HG02852 (cell line): ENCODE data around the gene CDK11B.
"Not testable (repeated sequence)": the region's sequence is repeated elsewhere in the genome, so short reads cannot be mapped to it uniquely, and the experiment has no call there.

Source experiments
- ATAC-seq: cut with Tn5 transposase; IDR thresholded peaks from one replicate; pipeline ENCODE4 v1.9.1; 2021; ENCODE audit warnings: mild to moderate bottlenecking, moderate library complexity; ENCODE audit not compliant: unreplicated experiment

The CDK11B gene

DNA sequence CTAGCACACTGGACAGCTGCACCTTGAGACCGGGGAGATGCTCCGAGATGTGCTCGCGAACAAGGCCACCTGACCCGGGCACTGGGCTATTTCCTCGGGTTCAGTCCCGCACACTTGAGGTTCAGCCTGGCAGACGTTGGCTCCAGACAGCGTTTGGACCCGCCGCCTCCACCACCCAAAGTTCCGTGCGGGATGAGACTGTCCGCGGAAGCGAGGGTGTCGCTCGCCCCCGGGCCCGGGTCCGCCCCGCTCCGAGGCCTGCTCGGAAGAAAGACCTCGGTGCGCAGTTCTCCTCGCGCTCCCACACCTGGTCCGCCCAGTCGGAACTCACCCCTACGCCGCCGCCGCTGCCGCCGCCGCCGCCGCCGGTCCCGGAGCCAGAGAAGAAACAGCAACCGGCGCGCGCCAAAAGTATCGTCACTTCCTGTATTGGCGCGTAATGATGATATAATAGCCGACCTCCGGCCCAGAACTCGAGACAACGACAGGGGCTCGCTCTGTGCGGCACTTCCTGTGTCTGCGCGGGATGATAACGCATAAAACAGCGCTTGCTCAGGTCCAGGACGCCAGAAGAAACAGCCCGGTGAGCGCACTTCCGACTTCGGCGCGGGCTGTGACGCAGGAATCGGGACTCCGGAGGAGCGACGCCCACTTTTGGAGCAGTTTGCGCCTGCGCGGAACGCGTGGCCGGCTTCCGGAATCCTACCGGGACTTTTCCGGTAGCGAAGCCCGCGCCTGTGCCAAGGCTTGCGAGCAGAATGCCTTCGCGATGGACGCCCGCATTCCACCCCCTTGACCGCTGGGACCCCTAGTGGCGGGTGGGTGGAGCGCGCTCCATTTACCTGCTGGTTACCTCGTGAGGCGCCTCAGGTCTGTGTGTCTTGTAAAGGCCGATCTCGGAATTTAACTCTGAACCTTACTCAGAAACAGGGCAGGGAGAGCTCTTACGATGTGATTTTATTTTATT is at the start of gene CDK11B:
Gene CDK11B, minus strand, starts transcription at position 422 of the 967 bp plus-strand sequence. CDS start 1,519 bp downstream, outside the sequence.
- peak; percentile 90 for ATAC-seq

DNA sequence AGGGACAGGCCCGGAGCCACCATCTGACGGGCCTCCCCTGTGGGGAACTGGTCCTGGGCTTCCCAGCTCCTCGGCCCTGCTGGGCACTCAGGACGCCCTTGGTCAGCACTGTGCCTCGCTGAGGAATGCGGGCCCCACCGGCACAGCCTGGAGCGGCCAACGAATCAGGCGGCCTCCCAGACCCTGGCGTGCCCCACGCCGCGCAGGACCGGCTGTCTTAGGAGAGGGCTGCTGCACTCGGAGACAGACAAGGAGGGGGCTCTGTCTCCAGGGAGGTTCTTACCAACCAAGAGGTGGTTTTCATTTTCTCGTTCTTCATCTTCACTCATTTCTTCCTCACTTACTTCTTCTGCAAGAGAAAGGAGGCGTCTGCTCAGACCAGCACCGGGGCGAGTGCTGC is 49.1 kb upstream of the CDK11B start:
- not testable (repeated sequence) for ATAC-seq

DNA sequence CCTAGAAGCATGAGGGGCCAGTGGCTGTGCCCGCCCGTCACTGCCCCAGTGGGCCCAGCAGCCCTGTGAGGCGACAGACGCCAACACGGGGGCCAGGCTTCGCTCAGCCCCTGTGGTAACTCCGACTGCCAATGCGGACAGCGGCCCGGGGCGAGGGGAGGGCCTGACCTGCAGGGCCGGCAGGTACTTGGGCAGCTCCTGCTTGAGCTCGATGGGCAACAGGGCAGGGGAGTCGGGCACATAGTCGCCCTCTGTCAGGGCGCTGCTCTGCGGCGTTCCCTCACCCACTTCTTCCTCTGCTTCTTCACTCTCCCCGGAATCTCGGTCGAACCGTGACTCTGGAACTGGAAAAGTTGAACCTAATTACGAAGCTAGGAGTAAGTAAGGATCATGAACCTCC is 48.4 kb upstream of the CDK11B start:
- not testable (repeated sequence) for ATAC-seq

DNA sequence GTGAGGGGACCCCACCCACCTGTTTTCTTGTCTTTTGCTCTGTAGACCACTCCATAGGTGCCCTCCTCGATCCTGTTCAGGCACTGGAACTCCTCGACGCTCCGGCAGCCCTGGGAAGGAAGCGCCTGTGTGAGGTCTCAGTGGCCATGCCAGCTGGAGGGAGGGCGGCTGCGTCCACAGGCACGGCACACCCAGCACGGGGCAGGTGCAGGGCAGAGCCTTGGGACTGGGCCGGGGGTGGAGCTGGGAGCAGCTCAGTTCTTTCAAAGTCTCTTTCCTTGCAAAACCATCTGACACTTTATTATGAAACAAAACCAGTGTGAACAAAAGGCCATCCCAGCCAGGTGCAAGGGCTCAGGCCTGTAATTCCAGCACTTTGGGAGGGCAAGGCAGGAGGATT is 46.8 kb upstream of the CDK11B start:
- ATAC-seq: not testable (repeated sequence)

DNA sequence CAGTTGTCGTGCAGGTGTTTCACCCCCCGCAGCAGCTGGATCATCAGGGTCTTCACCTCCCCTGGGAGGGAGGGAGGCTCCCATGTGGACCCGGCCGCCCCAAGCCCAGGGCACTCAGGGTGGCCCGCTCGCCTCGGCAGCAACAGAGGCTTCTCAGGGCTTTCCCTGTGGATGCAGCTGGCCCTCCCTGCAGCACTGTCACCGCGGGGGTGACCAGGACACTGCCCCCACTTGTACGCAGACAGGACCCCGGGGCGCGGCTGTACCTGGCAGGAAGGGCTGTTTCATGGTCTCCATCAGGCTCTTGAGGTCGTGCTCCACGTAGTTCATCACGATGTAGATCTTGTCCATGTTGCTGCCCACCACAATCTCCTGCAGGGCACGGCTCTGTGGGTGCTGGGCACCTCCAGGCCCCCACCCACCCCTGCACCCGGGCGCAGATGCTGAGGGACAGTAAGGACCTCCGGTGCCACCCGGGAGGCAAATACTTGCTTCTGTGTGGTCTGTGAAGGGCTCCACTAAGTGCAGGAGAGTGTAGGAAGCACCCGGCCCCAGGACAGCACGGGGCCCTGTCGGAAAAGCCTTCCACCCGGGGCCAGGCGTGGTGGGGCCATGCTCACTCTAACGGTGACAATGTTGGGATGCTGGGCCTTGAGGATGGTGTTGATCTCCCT is 45.6 kb upstream of the CDK11B start:
- not testable (repeated sequence) for ATAC-seq

DNA sequence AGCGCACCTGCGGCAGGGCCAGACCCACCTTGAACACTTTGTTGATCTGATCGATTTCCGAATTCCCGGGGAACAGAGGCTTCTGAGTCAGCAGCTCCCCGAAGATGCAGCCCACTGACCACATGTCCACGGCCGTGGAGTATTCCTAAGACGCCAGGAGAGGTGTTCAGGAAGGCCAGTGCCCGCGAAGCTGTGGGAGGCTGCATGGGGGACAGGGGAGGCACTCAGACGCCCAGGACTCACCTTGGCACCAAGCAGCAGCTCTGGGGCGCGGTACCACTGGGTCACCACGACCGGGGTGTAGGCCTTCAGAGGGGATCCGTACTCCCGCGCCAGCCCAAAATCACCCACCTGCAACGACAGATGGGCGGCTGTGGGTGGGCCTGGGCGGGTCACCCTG is 45.0 kb upstream of the CDK11B start:
- ATAC-seq: no peak

DNA sequence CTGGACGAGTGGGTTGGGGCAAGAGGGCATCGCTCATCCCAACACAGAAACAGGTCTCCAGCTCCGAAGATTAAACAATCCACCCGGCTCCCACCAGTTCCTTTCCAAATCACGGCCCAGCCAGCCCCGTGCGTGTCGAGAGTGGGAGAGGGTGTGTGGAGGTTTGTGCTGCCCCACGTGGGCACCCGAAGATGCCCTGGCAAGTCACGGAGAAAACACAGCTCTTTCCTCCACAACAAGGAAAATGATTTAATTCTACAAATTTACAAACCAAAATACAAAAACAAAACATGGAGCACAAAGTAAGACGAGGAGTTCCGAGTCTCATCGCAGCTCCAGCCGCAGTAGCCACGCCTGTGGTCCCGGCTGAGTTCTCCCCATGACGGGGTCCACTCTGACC is 43.7 kb upstream of the CDK11B start:
- not testable (repeated sequence) for ATAC-seq

DNA sequence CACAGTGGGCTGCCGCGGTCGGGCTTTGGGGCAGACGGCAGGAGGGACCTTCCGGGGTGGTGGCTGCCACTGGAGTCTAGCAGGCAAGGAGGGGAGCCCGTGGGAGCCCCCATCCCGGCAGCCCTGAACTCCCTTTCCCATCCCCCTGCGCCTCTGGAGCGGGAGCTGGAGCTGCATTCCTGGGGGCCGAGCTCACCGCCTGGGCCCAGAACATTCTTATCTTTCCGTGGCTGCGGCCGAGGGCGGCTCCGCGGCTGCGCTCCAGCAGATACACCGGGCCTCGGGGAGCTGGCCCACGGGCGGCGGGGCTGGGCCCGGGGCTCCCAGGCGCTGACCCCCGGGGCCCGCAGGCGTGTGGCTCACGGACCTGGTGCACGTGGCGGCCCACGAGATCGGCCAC is 41.8 kb upstream of the CDK11B start:
- ATAC-seq: not testable (repeated sequence)

DNA sequence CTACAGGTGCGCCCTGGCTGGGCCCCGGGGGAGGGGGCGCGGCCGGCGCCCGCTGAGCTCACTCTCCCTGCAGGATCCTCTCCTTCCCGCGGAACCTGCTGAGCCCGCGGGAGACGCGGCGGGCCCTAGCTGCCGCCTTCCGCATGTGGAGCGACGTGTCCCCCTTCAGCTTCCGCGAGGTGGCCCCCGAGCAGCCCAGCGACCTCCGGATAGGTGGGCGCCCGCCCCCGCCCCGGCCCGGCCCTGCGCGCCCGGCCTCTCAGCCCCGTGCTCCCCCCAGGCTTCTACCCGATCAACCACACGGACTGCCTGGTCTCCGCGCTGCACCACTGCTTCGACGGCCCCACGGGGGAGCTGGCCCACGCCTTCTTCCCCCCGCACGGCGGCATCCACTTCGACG is 41.3 kb upstream of the CDK11B start:
- ATAC-seq: not testable (repeated sequence)

DNA sequence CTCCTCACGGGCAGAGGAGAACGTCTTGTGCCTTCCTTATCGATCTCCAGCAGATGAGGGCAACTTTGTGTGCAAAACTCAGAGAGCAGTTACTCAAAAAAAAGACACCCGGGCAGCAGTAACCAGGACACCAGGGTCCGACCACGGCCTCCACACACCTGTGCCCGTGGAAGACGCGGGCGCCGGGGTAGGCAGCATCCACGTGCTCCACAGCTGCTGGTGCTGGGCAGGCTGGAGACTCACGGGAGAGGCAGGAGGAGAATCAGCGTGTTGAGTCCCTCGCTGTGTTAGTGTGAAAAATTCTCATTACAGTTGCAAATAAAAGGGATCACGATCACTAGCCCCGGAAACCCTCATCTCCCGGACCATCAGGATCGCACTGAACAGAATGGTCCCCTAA is 40.3 kb upstream of the CDK11B start:
- not testable (repeated sequence) for ATAC-seq

DNA sequence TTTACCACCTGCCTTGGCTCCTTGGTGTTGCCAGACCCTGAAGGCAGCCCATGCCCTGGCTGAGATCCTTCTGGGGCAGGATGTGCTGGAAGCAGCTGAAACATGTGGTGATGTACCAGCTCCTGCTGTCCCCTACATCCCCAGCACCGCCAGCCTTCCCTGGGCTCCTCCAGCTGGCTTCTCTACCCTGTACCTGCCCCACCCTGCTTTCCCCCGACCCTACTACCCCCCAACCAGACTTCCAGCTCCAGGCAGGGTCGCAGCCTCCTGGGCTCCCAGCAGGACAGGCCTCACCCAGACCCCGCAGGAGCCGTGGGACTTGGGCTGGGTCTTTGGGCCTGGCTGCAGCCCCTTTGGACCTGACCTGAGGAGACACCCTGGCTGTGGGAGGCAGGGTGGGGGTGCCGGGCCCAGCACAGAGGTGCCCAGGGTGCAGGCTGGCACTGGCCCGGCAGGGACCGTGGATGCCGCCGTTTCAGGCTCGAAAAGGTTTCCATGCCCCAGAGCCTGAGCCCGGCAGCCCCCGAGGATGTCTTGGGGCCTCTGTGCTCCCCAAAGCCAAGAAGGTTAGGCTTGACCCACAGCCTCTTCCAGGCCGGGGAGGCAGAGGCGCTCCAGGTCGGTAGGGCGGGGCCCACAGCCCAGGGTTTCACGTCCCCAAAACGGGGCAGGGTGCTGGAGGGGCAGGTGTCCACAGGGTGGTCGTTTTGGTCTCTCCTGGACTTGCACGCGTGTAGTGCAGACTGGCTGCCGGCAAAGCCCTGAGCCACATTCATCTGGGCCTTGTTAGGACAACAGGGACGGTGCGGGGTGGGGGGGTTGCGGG is 38.8 kb upstream of the CDK11B start:
- ATAC-seq: not testable (repeated sequence)

DNA sequence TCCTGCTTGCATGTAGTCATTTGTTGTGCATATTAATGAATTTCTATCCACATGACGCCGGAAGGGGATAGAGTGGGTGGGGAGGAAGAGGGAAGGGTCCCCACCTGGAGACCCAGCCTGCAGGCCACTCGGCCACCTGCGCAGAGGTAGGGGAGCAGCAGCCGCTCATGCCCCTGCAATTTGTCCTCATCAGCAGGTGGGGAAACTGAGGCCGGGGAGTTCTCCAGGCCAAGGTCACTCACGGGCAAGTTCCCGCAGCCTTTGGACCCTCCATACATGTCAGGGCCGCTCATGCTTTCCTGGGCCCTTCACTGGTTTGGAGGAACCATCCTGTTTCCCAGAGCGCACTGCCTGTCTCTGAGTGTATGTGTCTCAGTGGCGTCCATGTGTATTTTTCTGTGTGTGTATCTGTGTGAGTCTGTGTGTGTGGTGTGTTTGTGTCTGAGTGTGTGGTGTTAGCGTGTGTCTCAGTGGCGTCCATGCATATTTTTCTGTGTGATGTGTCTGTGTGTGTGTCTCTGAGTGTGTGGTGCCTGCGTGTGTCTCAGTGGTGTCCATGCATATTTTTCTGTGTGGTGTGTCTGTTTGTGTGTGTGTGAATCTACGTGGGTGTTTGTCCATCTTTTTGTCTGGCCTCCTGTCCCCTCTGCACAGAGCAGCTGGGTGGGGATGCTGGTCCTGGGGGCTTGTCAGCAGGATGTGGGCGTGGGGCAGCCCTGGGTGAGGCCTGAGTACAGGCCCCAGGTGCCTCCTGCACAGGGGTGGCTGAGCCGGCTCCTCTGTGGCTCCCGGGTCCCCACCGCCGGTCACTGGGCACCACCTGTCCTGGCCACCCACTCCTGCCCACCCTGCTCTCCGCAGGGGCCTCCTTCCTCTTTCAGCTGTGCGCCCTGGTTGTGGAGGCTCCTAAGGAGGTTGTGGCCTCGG is 37.9 kb upstream of the CDK11B start:
- ATAC-seq: not testable (repeated sequence)

DNA sequence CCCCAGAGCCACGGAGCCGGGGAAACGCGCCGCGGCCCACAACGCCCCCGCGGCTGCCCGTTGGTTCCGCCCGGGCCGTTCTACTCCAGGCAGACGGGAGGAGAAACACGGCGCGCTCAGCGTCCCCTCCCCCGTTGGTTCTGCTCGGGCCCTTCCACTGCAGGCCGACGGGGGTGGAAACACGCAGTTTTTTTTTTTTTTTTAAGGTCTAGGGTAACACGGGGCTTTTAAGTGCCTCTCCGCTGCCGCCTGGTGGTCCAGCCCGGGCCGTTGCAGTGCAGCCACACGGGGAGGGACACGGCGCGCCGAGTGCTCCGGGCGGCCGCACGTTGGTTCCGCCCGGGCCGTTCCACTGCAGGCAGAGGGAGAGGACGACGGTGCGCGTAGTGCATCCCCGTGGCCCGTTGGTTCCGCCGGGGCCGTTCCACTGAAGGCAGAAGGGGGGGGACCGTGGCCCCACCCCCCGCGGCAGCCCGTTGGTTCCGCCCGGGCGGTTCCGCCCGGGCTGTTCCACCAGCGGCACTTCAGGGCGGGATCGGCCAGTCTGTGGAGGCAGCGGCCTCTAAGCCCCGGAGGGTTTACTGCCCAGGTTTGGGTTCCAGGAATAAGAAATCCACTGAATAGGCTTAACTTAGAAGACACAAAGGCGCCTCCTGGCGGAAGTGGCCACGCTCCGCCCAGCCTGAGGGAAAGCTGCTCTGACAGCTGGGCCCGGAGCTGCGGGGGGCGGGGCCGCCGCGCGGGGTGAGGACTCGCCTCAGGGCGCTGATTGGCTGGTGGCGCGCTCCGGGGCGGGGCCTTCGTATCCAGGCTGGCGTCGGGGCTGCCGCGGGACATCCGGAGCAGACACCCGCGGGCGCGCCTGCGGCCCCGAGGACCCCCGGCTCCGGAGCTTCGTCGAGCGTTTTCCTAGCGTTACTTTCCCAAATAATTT is 34.2 kb upstream of the CDK11B start, which contains the start of gene SLC35E2B:
Gene SLC35E2B, minus strand, starts transcription at position 82 of the 934 bp plus-strand sequence. CDS start 16,096 bp downstream, outside the sequence.
- ATAC-seq: peak; percentile 74

DNA sequence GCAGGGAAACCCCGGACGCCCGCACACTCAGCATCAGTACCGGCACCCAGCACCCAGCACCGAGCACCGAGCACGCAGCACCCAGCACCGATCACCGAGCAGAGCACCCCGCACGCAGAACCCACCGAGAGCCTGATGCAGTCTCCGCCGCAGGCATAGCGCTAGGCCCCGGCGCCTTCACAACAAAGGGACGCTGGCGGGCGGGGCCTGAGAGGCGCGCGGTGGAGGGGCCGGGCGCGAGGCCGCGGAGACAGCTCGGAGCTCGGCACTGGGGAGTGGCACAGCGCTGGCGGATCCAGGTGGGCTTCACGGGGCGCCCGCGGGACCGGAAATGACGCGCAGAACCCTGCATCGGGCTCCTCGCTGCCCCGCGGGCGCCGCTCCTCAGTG is 33.5 kb upstream of the CDK11B start:
- ATAC-seq: peak; percentile 38

DNA sequence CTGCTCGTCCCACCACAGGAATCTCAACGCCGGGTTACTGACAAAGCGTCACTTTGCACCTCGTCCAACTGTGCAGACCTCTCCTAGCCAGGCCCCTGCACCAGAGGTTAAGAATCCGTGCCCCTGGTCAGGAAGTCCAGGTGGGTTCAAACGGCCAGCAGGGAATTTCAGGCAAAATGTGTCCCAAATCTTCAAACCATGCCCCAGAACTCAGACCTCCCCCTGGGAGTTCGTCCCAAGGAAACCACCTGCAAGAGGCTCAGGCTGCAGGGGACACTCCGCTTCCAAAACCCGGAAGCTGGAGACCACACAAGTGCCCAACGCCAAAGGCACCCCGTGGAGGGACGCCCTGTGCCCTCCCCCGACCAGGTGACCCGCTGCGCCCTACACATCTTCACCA is 32.6 kb upstream of the CDK11B start:
- ATAC-seq: not testable (repeated sequence)

DNA sequence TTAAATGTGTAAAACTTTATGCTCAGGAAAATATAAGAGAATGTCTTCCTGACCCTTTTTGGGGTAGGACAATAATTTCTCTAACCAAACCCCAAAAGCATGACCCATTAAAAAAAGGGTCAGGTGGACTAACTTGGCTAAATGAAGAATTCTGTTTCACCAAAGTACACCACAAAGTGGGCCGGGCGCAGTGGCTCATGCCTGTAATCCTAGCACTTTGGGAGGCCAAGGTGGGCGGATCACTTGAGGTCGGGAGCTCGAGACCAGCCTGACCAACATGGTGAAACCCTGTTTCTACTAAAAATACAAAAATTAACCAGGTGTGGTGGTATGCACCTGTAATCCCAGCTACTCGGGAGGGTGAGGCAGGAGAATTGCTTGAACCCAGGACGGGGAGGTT is 30.7 kb upstream of the CDK11B start:
- not testable (repeated sequence) for ATAC-seq

DNA sequence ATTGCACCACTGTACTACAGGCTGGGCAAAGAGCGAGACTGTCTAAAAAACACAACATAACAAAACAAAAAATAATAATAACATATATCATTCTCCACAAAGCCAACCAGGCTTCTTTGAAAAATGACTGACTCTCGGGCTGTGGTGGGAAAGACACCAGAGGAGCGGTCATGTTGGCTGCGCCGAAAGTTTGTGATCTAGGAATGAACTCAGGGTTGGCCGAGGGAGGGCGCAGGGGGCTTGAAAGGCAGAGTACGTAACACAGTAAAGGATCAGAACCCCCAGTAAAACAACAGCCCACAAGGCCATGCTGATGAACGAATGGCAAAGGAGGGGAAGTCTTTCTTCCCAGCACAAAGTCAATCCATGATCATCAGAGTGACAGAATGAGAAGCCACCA is 29.0 kb upstream of the CDK11B start:
- no peak for ATAC-seq

DNA sequence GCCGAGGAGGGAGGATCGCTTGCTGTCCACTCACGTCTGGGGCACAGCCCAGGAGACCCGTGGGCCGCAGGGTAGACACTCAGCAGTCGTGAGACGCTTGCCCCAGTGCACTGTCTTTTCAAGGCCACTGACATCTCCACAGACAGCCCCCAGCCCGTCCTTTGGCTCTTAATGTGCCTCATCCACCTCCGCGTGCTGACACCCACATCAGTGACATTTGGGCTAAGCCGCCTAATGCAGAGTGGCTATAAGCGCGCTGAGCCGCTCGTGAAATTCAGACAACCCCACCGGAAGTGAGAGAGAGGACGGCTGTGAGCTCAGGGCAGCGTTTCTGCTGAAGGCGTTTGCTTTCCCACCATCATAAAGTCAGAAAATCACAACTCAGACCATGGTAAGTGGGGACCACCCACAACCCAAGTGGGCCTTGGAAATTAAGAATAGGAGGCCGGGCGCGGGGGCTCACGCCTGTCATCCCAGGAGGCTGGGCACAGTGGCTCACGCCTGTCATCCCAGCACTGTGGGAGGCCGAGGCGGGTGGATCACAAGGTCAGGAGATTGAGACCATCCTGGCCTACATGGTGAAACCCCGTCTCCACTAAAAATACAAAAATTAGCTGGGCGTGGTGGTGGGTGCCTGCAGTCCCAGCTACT is 25.4 kb upstream of the CDK11B start:
- no peak for ATAC-seq
